ENCODE measurements around the gene MB. TPM values are rescaled to one million over a fixed set of nuclear protein-coding genes. Genes with fewer than 3 reads are reported as not detected.
A peak's percentile ranks its signal among the peaks of the same experiment; 100 is the strongest.

Gene MB
- total RNA-seq, 4 donors from 2014 or later = 2.2 to 23.4 (median 9.6) TPM

DNA sequence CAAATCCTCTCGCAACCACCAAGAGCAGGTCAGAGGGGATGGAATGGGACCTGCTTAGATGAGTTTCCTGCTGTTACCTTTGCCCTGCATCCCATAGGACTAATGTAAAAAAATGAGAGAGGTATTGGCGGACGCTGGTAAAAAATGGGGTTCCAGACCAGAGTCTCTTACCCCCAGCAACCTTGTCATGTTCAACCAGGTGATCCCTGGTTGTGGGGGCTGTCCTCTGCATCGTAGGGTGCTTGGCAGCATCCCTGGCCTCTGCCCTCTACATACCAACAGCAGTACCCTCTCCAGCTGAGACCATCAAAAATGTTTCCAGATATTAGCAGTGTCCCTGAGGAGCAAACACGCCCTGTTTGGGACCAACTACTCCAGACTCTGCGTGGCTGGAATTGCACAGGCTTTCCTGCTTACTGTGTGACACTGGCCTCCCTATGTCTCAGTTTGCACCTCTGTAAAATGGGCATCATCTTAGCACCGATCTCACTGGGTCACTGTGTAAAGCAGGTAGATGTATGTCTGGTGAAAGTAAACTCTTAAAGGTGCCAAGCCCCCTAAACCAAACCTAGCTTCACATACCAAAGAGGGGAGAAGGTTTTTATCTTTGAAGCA is 32.6 kb upstream of the MB start:
- DNase-seq (ENCODE audit: low spot score in 2 of 2) = peak in 1 of 2 donors; percentile 66
- 71 to 75% methylated on average over 7 of the region's 7 CpGs for WGBS, 2 donors
- intact Hi-C loops (cut with DNase I; ENCODE audit: low total_unique reads) = no loop called here
- no peak overlapping the region for H3K4me3 ChIP-seq (ENCODE audit: low read depth, poor library complexity, severe bottlenecking)
- TF ChIP-seq, protein P1, sequence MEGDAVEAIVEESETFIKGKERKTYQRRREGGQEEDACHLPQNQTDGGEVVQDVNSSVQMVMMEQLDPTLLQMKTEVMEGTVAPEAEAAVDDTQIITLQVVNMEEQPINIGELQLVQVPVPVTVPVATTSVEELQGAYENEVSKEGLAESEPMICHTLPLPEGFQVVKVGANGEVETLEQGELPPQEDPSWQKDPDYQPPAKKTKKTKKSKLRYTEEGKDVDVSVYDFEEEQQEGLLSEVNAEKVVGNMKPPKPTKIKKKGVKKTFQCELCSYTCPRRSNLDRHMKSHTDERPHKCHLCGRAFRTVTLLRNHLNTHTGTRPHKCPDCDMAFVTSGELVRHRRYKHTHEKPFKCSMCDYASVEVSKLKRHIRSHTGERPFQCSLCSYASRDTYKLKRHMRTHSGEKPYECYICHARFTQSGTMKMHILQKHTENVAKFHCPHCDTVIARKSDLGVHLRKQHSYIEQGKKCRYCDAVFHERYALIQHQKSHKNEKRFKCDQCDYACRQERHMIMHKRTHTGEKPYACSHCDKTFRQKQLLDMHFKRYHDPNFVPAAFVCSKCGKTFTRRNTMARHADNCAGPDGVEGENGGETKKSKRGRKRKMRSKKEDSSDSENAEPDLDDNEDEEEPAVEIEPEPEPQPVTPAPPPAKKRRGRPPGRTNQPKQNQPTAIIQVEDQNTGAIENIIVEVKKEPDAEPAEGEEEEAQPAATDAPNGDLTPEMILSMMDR (IDR thresholded peaks at IDR 0.05) = no peak
- no peak for TF ChIP-seq POLR2A (IDR thresholded peaks at IDR 0.05)

DNA sequence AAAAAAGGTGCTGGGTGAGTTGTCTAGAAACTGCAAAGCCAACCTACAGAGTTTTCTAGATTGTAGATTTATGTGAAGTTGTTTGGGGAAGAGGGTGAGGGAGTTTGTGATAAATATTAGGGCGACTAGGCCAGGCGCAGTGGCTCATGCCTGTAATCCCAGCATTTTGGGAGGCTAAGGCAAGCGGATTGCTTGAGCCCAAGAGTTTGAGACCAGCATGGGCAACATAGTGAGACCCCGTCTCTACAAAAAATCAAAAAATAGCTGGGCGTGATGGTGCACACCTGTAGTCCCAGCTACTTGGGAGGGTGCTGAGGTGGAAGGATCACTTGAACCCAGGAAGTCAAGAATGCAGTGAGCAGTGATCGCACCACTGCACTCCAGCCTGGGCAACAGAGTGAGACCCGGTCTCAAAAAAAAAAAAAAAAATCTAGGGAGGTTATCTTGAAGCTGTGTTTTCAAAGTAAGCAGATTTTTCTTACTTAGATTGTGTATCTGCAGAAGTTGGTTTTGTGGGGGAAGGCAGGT is 32.0 kb upstream of the MB start:
- TF ChIP-seq, protein P1 (IDR thresholded peaks at IDR 0.05) = no peak
- TF ChIP-seq POLR2A (IDR thresholded peaks at IDR 0.05) = no peak
- intact Hi-C loops (cut with DNase I; ENCODE audit: low total_unique reads) = no loop called here
- DNase-seq (ENCODE audit: low spot score in 2 of 2) = peak in 1 of 2 donors; percentile 73
- 45 to 46% methylated on average over 7 of the region's 7 CpGs for WGBS, 2 donors
- peak overlapping the region; percentile 66 for H3K4me3 ChIP-seq (ENCODE audit: low read depth, poor library complexity, severe bottlenecking)

DNA sequence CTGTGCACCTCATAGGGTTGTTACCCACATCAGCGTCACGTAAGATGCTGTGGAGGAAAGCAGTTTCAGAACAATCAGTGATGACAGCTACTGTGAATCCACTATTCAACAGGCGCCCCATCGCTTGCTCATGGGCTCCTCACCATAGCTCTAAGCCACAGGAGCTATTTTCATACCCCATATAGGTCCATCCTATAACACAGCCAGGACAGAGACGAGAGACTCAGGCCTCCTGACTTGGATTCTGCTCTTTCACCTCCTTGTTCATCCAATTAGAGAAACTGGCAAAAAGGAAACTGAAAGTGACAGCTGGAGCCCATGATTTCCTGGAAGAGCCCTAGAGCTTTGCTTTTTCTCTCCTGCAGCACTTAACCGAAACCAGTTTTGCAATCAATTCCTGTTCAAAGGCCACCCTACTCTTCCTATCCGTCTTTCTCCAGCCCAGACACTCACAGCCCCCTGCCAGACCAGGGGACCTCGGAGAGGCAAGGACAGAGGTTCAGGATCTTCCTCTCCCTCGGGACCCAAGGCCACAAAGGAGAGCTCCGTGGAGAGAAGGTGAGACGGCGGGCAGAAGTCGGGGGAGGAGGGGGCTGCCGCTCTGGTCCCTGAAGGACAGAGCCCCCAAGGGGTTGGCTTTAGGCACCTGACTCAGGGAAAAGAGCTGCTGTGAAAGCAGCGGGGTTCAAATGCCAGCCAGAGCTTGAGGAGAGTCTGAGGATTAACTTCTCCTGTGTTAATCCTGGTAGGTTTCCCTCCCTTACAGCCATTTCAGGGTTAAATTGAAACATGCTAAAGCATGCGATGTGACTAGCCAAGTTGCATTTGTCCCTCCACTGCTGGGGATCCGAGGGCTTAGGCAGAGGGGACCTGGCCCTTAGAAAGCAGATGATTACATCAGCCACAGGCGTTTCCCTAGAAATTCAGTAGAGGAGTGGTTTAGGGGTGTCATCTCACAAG is 31.2 kb upstream of the MB start, which contains the start of gene APOL6:
TSS of gene APOL6 (plus strand) at position 381 of the 960 bp plus-strand sequence. CDS start 7,980 bp downstream, outside the sequence.
- 3 to 6% methylated on average over 18 of the region's 18 CpGs for WGBS, 2 donors
- DNase-seq (ENCODE audit: low spot score in 2 of 2) = peak; percentile 44 to 82
- intact Hi-C loops (cut with DNase I; ENCODE audit: low total_unique reads) = no loop called here
- peak within 1 kb of the TSS; percentile 66 for H3K4me3 ChIP-seq (ENCODE audit: low read depth, poor library complexity, severe bottlenecking)
- TF ChIP-seq POLR2A (IDR thresholded peaks at IDR 0.05) = no peak
- TF ChIP-seq, protein P1 (IDR thresholded peaks at IDR 0.05) = no peak

DNA sequence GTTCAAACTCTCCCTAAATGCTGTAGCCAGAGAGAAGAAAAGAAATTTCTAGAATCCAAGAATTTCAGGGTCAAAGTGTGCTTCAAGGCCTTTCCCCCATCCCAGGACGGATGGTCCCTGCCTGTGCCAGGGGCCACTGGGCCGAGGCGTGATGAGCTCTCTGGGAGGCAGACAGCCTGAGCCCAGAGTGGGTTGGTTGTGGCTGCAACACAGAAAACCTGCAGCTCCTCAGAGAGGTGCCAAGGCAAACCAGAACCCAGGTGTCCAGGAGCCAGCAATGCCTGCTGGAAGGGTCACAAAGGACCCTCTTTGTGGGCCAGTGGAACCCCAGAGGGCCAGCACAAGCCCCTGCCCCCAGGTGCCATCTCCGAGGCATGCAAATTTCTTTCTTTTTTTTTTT is 28.5 kb upstream of the MB start:
- intact Hi-C loops (cut with DNase I; ENCODE audit: low total_unique reads) = no loop called here
- TF ChIP-seq POLR2A (IDR thresholded peaks at IDR 0.05) = no peak
- TF ChIP-seq, protein P1 (IDR thresholded peaks at IDR 0.05) = no peak
- DNase-seq (ENCODE audit: low spot score in 2 of 2) = peak in 1 of 2 donors; percentile 66
- H3K4me3 ChIP-seq (ENCODE audit: low read depth, poor library complexity, severe bottlenecking) = no peak overlapping the region
- 93 to 99% methylated on average over 4 of the region's 4 CpGs for WGBS, 2 donors

DNA sequence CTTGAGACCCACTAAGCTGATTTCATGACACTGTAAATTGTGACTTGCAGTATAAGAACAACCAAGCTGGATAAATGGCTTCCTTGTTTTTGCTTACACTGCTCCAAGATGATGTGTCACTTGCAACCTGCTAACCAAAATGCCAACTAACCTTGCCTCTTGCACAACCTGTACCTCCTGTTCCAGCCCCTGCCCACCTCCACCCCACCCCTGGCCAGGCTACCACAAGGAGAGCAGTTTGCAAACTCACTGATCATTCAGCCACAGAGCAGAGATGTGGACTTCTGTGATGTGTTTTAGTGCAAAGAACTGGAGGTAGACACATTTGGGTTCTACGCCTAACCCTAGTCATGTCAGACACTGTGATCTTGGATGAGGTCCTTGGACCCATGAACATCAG is 26.9 kb upstream of the MB start:
- no peak for TF ChIP-seq POLR2A (IDR thresholded peaks at IDR 0.05)
- TF ChIP-seq, protein P1 (IDR thresholded peaks at IDR 0.05) = no peak
- no peak overlapping the region for H3K4me3 ChIP-seq (ENCODE audit: low read depth, poor library complexity, severe bottlenecking)
- DNase-seq (ENCODE audit: low spot score in 2 of 2) = peak in 1 of 2 donors; percentile 39
- WGBS, 2 donors = 100% methylated on average over 1 of the region's 1 CpG
- intact Hi-C loops (cut with DNase I; ENCODE audit: low total_unique reads) = no loop called here

All from lower leg skin (tissue), 4 donors.